Trophoblast cell (in vitro differentiated cells and primary cell): Measurements from ENCODE around the gene PXDN.

ENCODE experiments used
- DNase-seq, 2 donors: peaks; one replicate each; pipeline ENCODE4 v3.0.0-alpha.2; 2016
- H2AFZ ChIP-seq: 2 replicates; pipeline ENCODE4 v1.6.1; 2013; ENCODE audit warnings: low read length, moderate library complexity, mild to moderate bottlenecking; ENCODE audit not compliant: insufficient read depth, poor library complexity
- H2AK5ac ChIP-seq: 2 replicates; pipeline ENCODE4 v1.6.1; 2013; ENCODE audit warnings: mild to moderate bottlenecking, low read length
- H2BK120ac ChIP-seq: 2 replicates; pipeline ENCODE4 v1.6.1; 2013; ENCODE audit warnings: low read length, mild to moderate bottlenecking, moderate library complexity; ENCODE audit not compliant: insufficient read depth, poor library complexity
- H2BK12ac ChIP-seq: 2 replicates; pipeline ENCODE4 v1.6.1; 2013; ENCODE audit warnings: mild to moderate bottlenecking, low read length, moderate library complexity
- H2BK5ac ChIP-seq: 2 replicates; pipeline ENCODE4 v1.6.1; 2013; ENCODE audit warnings: low read length, low read depth, moderate library complexity, mild to moderate bottlenecking; ENCODE audit not compliant: poor library complexity
- H3K14ac ChIP-seq: 2 replicates; pipeline ENCODE4 v1.6.1; 2013; ENCODE audit warnings: mild to moderate bottlenecking, low read length
- H3K18ac ChIP-seq: 2 replicates; pipeline ENCODE4 v1.6.1; 2013; ENCODE audit warnings: mild to moderate bottlenecking, low read length
- H3K23ac ChIP-seq: 2 replicates; pipeline ENCODE4 v1.6.1; 2013; ENCODE audit warnings: low read length
- H3K27ac ChIP-seq: 2 replicates; pipeline ENCODE4 v1.5.1; 2013; ENCODE audit warnings: low read depth, mild to moderate bottlenecking, inconsistent platforms, low read length, moderate library complexity
- H3K27me3 ChIP-seq: 2 replicates; pipeline ENCODE4 v1.6.1; 2013; ENCODE audit warnings: inconsistent platforms, mild to moderate bottlenecking, low read length, moderate library complexity; ENCODE audit not compliant: insufficient read depth
- H3K36me3 ChIP-seq, 2 experiments: 1 replicate in 1 of 2; 2 replicates in 1 of 2; pipeline ENCODE4 v1.6.1; 2013; ENCODE audit warnings: low read length in 2 of 2, mild to moderate bottlenecking in 2 of 2, moderate library complexity in 1 of 2; ENCODE audit not compliant: insufficient read depth in 2 of 2, control insufficient read depth in 1 of 2
- H3K4ac ChIP-seq: 2 replicates; pipeline ENCODE4 v1.6.1; 2013; ENCODE audit warnings: low read depth, mild to moderate bottlenecking, low read length, moderate library complexity
- H3K4me1 ChIP-seq, 2 experiments: 1 replicate in 1 of 2; 2 replicates in 1 of 2; pipeline ENCODE4 v1.6.1; 2013; ENCODE audit warnings: low read length in 2 of 2, mild to moderate bottlenecking in 2 of 2, moderate library complexity in 1 of 2; ENCODE audit not compliant: insufficient read depth in 2 of 2, control insufficient read depth in 1 of 2
- H3K4me2 ChIP-seq: 2 replicates; pipeline ENCODE4 v1.6.1; 2013; ENCODE audit warnings: inconsistent platforms, mild to moderate bottlenecking, low read length, moderate library complexity
- H3K4me3 ChIP-seq: 2 replicates; pipeline ENCODE4 v1.5.1; 2013; ENCODE audit warnings: mild to moderate bottlenecking, low read depth, low read length, inconsistent platforms
- H3K79me1 ChIP-seq: one replicate; pipeline ENCODE4 v1.6.1; 2013; ENCODE audit warnings: low read length
- H3K79me2 ChIP-seq: 2 replicates; pipeline ENCODE4 v1.6.1; 2013; ENCODE audit warnings: low read length, mild to moderate bottlenecking; ENCODE audit not compliant: control insufficient read depth, insufficient read depth, poor library complexity
- H3K9ac ChIP-seq: 2 replicates; pipeline ENCODE4 v1.6.1; 2013; ENCODE audit warnings: mild to moderate bottlenecking, low read length
- H3K9me3 ChIP-seq: 2 replicates; pipeline ENCODE4 v1.6.1; 2013; ENCODE audit warnings: low read depth, mild to moderate bottlenecking, control low read depth, inconsistent platforms, low read length; ENCODE audit not compliant: insufficient read depth
- H4K12ac ChIP-seq: 2 replicates; pipeline ENCODE4 v1.6.1; 2013; ENCODE audit warnings: low read depth, mild to moderate bottlenecking, low read length, moderate library complexity
- H4K8ac ChIP-seq: 2 replicates; pipeline ENCODE4 v1.6.1; 2013; ENCODE audit warnings: low read depth, mild to moderate bottlenecking, low read length, moderate library complexity
- H4K91ac ChIP-seq: one replicate; pipeline ENCODE4 v1.6.1; 2013; ENCODE audit warnings: low read depth, mild to moderate bottlenecking, low read length, moderate library complexity
- WGBS: extraction: QIAGEN DNeasy Blood & Tissue Kit; methylation state at CpG from one replicate; pipeline ENCODE4 v1.1.7; 2013; ENCODE audit warnings: missing lambda C conversion rate; ENCODE audit not compliant: insufficient read length, insufficient coverage; ENCODE audit errors: extremely low coverage; 5-methylcytosine and 5-hydroxymethylcytosine counted together

The PXDN gene

DNA sequence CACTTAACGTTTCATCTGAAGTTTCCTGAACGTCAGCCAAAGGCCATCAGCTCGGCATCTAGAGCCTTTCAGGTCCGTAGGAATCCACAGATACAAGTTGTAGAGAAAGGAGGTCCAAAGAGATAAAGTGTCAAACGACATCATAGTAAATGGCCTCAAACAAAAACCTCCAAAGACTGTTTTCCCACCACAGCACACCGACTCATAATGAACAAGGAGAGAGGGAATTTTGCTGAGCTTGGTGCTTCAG, 150.3 kb downstream of the PXDN start:
- H2BK120ac ChIP-seq = no peak overlapping the region
- no peak overlapping the region for H3K9ac ChIP-seq
- H4K8ac ChIP-seq = no peak overlapping the region
- H3K4me1 ChIP-seq = peaks cover 34 to 38% of the 10 kb centered on the region in 2 experiments
- H4K91ac ChIP-seq = peak overlapping the region; percentile 40
- no peaks in the 10 kb centered on the region for H3K27me3 ChIP-seq
- H3K23ac ChIP-seq = no peak overlapping the region
- no peaks in the 10 kb centered on the region for H3K36me3 ChIP-seq
- H3K18ac ChIP-seq = no peak overlapping the region
- H3K9me3 ChIP-seq = peaks cover 21% of the 10 kb centered on the region
- H2BK12ac ChIP-seq = no peak overlapping the region
- peak overlapping the region; percentile 54 for H3K27ac ChIP-seq
- peaks cover 3% of the 10 kb centered on the region for H3K79me1 ChIP-seq
- H3K4me3 ChIP-seq = no peak overlapping the region
- no peak overlapping the region for H4K12ac ChIP-seq
- no peak overlapping the region for H3K4ac ChIP-seq
- no CpG with 5 or more reads among the region's 6 CpGs for WGBS
- H2AK5ac ChIP-seq = no peak overlapping the region
- no peak overlapping the region for H2AFZ ChIP-seq
- H3K14ac ChIP-seq = no peak overlapping the region
- H3K79me2 ChIP-seq = peaks cover 2% of the 10 kb centered on the region
- H3K4me2 ChIP-seq = no peak overlapping the region
- no peak overlapping the region for H2BK5ac ChIP-seq
- DNase-seq = peak in 1 of 2 donors; percentile 55

DNA sequence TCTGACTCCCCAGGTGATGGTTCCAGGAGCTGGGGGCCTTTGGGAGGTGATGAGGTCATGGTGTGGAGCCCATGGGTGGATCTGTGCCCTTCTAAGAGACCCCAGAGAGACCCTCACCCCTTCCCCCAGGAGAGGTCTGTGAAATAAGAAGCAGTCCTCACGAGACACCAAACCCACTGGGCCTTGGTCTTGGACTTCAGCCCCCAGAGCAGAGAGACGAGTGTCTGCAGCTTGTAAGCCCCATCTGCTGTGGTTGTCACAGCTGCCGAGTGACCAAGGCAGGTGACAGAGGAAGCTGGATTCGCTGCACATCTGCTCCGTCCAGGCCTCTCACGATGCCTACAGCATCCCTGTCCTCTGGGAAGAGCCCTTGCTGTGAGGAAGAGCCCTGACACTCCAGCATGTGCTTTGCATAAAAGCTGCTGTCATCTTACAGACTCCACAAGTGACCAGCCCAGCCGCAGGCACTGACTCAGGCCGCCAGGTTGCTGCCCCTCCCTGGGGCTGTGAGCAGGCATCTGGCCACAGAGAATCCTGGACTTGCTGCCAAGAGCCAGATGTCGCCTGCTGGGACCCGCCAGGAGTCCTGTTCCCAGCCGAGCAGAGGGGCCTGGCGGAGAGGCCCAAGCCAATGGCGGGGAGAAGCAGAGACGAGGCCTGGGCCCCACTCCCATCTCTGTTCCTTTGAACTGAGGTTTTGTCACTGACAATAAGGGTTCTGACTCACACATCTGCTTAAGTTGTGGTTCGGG, 150.8 kb downstream of the PXDN start:
- peaks cover 3% of the 10 kb centered on the region for H3K79me1 ChIP-seq
- H3K23ac ChIP-seq = no peak overlapping the region
- peak overlapping the region; percentile 41 for H4K91ac ChIP-seq
- no peak overlapping the region for H3K4ac ChIP-seq
- no peak overlapping the region for H3K4me3 ChIP-seq
- H2AFZ ChIP-seq = no peak overlapping the region
- no peak overlapping the region for H3K4me2 ChIP-seq
- no peak overlapping the region for H2AK5ac ChIP-seq
- H2BK12ac ChIP-seq = peak overlapping the region; percentile 7
- H3K9me3 ChIP-seq = peaks cover 21% of the 10 kb centered on the region
- no peak overlapping the region for H3K18ac ChIP-seq
- no peak overlapping the region for H4K12ac ChIP-seq
- peaks cover 34 to 39% of the 10 kb centered on the region in 2 experiments for H3K4me1 ChIP-seq
- DNase-seq = peak; percentile 51 to 59
- H3K27me3 ChIP-seq = no peaks in the 10 kb centered on the region
- H3K79me2 ChIP-seq = peaks cover 2% of the 10 kb centered on the region
- H2BK120ac ChIP-seq = no peak overlapping the region
- H3K36me3 ChIP-seq = no peaks in the 10 kb centered on the region
- no peak overlapping the region for H3K9ac ChIP-seq
- WGBS = no CpG with 5 or more reads among the region's 15 CpGs
- H4K8ac ChIP-seq = no peak overlapping the region
- H2BK5ac ChIP-seq = no peak overlapping the region
- H3K27ac ChIP-seq = peak overlapping the region; percentile 74
- H3K14ac ChIP-seq = peak overlapping the region; percentile 13

DNA sequence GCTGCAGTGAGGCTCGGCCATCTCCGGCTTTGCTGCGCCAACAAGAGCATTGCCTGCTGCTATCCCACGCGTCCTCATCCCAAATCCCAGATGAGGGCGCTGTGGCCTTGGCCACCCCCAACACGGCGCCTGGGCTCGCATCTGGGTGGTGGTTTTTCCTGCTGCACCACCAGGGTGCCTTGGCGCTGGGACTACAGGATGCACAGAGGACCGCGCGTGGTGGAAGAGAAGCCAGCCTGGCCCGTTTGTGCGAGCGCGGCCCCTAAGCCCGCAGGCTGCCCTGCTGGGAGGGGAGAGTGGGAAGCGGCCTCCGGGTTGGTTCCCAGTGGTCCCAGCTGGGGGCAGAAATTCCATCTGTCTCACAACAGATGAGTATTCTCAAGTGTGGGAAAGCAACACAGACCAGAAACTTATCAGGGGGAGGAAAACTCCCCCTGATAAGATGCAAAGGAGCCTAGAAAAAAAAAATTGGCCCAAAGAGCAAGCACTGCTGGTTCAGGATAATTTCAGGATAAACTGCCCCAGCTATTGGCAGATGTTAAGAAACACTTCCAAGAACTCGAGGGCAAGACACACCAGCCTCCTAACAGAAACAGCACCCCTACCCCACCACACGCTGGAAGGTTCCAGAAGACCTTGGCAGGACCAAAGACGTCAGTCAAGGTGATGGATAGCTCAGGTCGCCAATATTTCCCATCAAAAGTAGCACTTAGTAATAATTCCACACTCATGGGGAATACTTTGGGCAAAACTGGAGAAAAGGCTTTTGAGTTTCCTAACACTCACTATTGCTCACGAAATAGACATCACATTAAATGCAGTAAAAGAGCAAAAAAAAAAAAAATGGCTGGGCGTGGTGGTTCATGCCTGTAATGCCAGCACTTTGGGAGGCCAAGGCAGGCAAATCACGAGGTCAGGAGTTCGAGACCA, 152.1 kb downstream of the PXDN start:
- DNase-seq = peak; percentile 54 to 58
- no peak overlapping the region for H2BK5ac ChIP-seq
- WGBS = no CpG with 5 or more reads among the region's 28 CpGs
- H2AFZ ChIP-seq = no peak overlapping the region
- H2BK120ac ChIP-seq = peak overlapping the region; percentile 39
- H3K9me3 ChIP-seq = peaks cover 19% of the 10 kb centered on the region
- peak overlapping the region; percentile 51 for H4K91ac ChIP-seq
- no peaks in the 10 kb centered on the region for H3K27me3 ChIP-seq
- no peaks in the 10 kb centered on the region for H3K36me3 ChIP-seq
- no peak overlapping the region for H3K4ac ChIP-seq
- H3K4me2 ChIP-seq = no peak overlapping the region
- H3K14ac ChIP-seq = no peak overlapping the region
- H3K9ac ChIP-seq = no peak overlapping the region
- no peak overlapping the region for H4K12ac ChIP-seq
- peaks cover 3% of the 10 kb centered on the region for H3K79me1 ChIP-seq
- H3K18ac ChIP-seq = no peak overlapping the region
- H2BK12ac ChIP-seq = no peak overlapping the region
- no peak overlapping the region for H3K23ac ChIP-seq
- no peak overlapping the region for H3K4me3 ChIP-seq
- no peak overlapping the region for H4K8ac ChIP-seq
- peaks cover 2% of the 10 kb centered on the region for H3K79me2 ChIP-seq
- H3K27ac ChIP-seq = no peak overlapping the region
- no peak overlapping the region for H2AK5ac ChIP-seq
- H3K4me1 ChIP-seq = peaks cover 34 to 39% of the 10 kb centered on the region in 2 experiments

DNA sequence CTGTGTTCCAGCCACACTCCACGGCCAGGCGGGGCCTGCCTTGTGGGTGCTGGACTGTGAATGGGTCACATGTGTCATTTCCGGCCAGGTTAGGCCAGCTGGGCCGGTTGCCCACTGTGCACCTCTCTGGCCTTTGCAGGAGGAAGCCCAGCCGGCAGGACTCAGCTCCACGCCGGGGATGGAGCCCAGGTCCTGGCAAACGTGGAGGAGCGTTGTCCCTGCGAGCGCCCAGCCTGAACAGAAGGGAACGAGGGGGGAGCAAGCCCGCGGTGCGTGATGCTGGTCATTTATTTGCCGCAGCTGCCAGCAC, 152.9 kb downstream of the PXDN start:
- H2AFZ ChIP-seq = no peak overlapping the region
- WGBS = no CpG with 5 or more reads among the region's 16 CpGs
- no peak for DNase-seq

More for the DNA sequence above, 152.9 kb downstream of the PXDN start:
- Histone ChIP-seq H4K12ac (no peak overlapping the region), H3K9me3 (peaks cover 16% of the 10 kb centered on the region), H3K18ac (no peak overlapping the region), H3K4me3 (peak overlapping the region; percentile 21), H4K91ac (peak overlapping the region; percentile 51), H3K4ac (no peak overlapping the region), H3K79me1 (peaks cover 3% of the 10 kb centered on the region), H3K14ac (peak overlapping the region; percentile 1), H3K27ac (no peak overlapping the region), H3K36me3 (no peaks in the 10 kb centered on the region), H3K4me2 (no peak overlapping the region), H3K23ac (no peak overlapping the region), H3K4me1 (peaks cover 34 to 39% of the 10 kb centered on the region in 2 experiments), H4K8ac (peak overlapping the region; percentile 1), H2BK120ac (peak overlapping the region; percentile 39), H3K79me2 (peaks cover 2% of the 10 kb centered on the region), H3K9ac (no peak overlapping the region), H2BK5ac (no peak overlapping the region), H3K27me3 (no peaks in the 10 kb centered on the region), H2AK5ac (peak overlapping the region; percentile 14), H2BK12ac (no peak overlapping the region)
